Gastroesophageal sphincter (tissue), 3 donors: ENCODE results near the gene ATP6V0A1.

ENCODE experiments used
- EP300 ChIP-seq: sonication (generic); formaldehyde crosslinking; IDR thresholded peaks from one replicate; pipeline ENCODE4 v1.6.1; 2017; ENCODE audit warnings: antibody characterized with exemption, mild to moderate bottlenecking
- POLR2AphosphoS5 ChIP-seq: sonication (generic); formaldehyde crosslinking; IDR thresholded peaks from one replicate; pipeline ENCODE4 v1.6.1; 2017; ENCODE audit warnings: antibody characterized with exemption
- TF ChIP-seq, protein P1 (sequence below), 4 experiments: fragments of 200-600 bp in 2 of 4; fragments of 450-650 bp in 2 of 4; sonication (generic) in 1 of 4; IDR thresholded peaks; one replicate each; pipeline ENCODE4 v1.5.1; 2017 to 2019; ENCODE audit warnings: antibody characterized with exemption in 4 of 4, mild to moderate bottlenecking in 2 of 4, moderate library complexity in 2 of 4

DNA sequence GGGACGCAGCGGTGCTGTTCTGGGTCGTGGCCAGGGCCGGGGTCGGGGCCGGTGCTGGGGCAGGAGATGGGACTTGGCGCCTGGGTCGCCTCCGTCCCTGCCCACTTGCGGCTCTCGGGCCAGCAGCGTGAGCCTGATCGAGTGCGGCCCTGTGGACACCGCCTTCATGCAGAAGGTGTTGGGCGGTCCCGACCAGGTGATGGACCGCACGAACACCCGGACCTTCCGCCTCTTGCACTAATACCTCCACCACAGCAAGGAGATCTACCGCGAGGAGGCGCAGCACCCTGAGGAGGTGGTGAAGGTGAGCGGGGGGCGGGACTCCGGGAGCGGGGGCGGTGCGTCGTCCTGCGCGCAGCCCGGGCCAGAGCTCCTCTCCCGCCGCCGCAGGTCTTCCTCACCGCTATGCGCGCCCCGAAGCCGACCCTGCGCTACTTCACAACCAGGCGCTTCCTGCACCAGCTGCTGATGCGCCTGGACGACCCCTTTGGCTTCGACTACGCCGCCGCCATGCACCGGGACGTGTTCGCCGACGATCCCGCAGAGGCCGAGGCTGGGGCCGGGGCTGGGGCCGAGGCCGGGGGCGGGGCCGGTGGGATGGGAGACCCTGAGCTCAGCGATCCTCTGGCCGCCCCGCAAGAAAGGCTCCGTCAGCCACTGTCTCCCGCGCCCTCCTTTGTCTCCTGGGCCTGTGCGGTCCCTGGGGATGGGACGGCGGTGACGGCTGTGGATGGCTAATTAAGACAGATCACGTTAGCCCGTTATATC, 89.6 kb downstream of the ATP6V0A1 start:
- TF ChIP-seq POLR2AphosphoS5 (no peak), EP300 (no peak)
- TF ChIP-seq, protein P1, sequence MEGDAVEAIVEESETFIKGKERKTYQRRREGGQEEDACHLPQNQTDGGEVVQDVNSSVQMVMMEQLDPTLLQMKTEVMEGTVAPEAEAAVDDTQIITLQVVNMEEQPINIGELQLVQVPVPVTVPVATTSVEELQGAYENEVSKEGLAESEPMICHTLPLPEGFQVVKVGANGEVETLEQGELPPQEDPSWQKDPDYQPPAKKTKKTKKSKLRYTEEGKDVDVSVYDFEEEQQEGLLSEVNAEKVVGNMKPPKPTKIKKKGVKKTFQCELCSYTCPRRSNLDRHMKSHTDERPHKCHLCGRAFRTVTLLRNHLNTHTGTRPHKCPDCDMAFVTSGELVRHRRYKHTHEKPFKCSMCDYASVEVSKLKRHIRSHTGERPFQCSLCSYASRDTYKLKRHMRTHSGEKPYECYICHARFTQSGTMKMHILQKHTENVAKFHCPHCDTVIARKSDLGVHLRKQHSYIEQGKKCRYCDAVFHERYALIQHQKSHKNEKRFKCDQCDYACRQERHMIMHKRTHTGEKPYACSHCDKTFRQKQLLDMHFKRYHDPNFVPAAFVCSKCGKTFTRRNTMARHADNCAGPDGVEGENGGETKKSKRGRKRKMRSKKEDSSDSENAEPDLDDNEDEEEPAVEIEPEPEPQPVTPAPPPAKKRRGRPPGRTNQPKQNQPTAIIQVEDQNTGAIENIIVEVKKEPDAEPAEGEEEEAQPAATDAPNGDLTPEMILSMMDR (IDR thresholded peaks at IDR 0.05), result peak in 2 of 4 experiments; percentile 25 to 50
